ENCODE data around the gene EPS8L1.
"Not testable (repeated sequence)": the region's sequence is repeated elsewhere in the genome, so short reads cannot be mapped to it uniquely, and the experiment has no call there.

Gene EPS8L1

DNA sequence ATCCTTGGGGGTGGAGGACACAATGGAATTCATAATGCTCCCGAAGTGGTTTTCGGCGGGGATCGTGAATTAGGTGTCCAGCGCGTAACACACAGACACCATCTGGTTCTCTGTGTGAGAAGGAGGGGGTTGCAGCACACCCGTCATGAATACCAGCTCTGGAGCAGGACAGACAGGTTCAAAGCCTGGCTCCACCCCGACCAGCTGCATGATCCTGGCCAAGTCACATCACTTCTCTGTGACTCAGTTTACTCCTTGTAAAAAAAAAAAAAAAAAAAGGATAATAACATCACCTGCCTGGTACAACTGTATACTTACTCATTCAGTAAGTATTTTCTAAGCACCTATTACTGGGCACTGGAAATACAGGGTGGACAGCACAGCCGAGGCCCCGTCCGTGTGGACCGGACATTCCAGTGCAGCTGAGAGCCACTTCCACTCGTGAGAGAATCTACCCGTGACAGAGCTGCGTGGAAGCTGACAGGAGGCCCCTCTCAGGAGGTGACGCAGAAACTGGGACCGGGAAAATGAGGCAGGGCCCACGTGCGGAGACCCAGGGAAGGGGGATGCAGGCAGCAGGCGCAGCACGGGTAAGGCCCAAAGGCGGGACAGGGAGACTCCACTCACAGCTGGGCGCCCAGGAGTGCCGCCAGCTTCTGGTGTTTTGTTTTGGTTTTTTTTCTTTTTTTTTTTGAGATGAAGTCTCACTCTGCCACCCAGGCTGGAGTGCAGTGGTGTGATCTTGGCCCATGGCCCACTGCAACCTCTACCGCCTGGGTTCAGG, 24.7 kb upstream of the EPS8L1 start:
- no peak for DNase-seq (ENCODE audit: low spot score)

DNA sequence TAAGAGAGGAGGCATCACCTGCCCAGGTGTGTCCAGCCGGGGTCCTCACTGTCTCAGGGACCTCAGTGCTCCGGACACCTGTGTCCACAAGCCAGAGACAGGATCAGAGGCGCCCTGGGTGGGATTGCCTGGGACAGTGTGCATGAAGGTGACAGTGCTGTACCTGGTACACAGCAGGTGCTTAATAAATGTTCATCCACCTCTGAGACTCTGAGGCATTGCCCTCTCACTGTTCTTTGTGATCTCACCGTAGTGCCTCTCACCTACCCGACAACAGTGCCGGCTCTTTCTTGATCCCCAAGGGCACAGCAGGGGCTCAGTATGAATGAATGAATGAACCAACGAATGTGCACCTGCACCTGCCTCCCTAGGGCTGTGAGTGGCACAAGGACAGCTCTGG, 21.9 kb upstream of the EPS8L1 start:
- DNase-seq (ENCODE audit: low spot score), result no peak

DNA sequence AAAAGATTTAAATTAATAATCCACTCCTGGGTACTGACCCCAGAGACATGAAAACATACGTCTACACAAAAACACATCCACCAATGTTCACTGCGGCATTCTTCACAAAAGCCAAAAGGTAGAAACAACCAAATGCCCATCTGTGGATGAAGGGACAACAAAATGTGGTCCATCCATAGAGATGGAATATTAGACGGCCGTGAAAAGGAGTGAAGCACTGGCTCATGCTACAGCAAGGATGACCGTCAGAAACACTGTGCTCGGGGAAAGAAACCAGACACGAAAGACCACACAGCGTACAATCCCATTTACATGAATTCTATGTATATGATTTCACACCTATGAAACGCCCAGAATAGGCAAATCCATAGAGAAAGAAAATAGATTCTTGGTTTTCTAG, 18.8 kb upstream of the EPS8L1 start:
- no peak for DNase-seq (ENCODE audit: low spot score)

DNA sequence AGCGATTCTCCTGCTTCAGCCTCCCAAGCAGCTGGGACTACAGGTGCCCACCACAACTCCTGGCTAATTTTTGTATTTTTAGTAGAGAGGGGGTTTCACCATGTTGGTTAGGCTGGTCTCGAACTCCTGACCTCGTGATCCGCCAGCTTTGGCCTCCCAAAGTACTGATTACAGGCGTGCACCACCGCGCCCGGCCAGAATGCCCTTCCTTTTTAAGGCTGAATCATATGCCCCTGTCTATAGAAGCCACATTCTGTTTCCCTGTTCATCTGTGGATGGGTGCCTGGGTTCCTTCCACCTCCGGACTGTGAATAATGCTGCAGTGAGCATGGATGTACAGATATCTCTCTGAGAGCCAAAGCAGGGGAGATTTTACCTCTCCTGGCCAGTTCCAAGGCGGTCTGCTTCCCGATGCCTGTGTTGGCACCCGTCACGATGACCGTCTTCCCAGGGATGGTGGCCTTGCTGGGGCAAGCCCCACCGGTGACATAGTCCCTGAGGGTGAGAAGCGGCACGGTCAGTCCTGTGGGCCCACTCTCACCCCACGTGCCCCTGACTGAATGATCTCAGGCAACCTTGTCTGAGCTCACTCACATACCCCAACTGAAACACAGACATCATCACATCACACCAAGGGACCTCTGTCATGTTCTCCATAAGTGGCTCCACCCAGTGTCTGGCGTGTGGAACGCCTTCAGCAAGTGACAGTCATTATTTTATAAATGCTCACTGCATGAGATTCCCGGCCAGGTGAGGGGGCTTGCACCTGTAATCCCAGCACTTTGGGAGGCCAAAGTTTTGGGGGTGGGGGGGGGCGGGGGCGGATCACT, 16.7 kb upstream of the EPS8L1 start:
- no peak for DNase-seq (ENCODE audit: low spot score)

DNA sequence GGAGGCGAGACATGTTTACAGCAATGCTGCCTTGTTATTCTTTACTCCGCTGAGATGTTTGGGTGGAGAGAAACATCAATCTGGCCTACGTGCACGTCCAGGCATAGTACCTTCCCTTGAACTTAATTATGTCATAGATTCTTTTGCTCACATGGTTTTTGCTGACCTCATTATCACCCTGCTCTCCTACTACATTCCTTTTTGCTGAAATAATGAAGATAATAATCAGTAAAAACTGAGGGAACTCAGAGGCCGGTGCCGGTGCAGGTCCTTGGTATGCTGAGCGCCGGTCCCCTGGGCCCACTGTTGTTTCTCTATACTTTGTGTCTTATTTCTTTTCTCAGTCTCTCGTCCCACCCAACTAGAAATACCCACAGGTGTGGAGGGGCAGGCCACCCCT, 15.4 kb upstream of the EPS8L1 start:
- DNase-seq (ENCODE audit: low spot score), result not testable (repeated sequence)

DNA sequence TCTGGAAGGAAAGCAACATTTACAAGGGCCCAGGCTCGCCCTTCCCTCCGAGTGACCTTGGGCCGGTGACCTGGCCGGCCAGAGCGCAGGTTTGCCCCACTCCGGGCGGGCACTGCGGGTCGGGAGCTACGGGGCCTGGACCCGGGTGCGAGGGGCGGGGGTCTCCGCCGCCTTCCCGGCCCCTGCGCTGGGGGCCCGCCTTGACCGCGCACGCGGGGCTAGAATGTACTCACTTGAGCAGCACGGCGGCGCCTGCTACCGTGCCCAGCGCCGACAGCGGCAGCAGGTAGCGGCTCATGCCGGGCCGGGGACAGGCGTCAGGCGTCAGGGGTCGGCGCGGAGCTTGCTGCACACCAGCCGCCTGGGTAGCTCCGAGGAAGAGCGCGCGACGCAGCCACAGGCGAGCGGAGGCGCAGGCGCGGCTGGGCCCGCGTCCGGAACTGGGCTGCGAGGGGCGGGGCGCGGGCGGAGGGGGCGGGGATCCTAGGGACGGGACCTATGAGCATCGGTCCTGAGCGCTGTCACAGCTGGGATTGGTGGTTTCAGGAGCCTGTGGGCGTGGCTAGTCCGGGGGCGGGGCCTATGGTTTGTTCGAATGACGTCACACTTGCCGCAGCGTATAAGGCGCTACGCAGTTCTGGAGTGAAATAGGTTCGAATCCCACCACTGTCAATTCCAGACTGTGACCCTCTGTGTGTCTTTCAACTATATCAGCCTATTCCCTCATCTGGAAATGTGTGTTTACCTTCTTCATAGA, 12.8 kb upstream of the EPS8L1 start, which contains the start of gene RDH13:
Gene RDH13, minus strand, starts transcription at position 414 of the 757 bp plus-strand sequence. Its CDS starts 116 bp downstream, at position 298.
- peak; percentile 95 for DNase-seq (ENCODE audit: low spot score)

DNA sequence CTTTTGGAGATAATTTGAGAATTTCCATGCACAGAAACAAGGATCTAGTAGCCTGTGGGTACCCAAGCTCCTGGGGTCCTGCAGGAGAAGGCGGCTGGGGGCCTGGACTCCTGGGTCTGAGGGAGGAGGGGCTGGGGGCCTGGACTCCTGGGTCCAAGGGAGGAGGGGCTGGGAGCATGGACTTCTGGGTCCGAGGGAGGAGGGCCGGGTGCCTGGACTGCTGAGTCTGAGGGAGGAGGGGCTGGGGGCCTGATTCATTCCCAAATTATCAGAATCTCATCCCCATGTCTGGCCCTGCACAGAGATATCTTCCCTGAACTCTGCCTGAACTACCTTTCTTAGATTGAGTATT, 12.2 kb upstream of the EPS8L1 start:
- DNase-seq (ENCODE audit: low spot score), result no peak

DNA sequence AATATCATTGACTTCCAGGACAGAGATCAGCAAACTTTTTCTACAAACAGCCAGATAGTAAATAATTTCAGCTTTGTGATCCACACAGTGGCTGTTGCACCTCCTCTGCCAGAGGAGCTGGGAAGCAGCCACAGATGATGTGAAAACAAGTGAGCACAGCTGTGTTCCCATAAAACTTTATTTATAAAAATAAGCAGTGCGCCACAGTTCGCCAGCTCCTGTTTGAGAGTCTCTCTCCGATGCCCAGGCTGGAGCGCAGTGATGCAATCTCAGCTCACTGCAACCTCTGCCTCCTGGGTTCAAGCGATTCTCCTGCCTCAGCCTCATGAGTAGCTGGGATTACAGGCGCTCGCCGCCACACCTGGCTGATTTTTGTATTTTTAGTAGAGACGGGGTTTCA, 10.2 kb upstream of the EPS8L1 start:
- not testable (repeated sequence) for DNase-seq (ENCODE audit: low spot score)

DNA sequence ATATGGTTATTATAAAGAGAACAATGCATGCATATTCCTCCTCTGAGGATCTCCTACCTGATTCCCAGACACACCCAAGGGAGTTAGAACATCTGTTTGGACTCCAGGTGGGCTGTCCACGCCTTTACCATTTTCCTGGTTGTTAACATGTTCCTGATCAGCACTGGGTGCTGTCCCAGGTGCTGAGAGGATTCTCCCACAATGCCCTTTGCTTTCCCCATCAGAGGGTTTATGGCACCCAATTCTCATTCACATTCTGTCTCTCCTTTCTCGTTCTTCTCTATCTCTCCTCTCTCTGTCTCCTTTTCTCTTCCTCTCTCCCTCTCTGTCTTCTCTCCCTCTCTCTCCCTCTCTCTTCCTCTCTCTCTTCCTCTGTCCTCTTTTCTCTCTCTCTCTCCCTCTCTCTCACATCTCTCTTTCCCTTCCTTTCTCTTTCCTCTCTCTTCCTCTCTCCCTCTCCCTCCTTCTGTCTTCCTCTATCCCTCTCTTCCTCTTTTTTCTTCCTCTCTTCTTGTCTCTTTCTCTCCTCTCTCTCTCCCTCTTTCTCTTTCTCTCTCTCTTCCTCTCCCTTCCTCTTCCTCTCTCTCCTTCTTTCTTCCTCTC, 9.5 kb upstream of the EPS8L1 start:
- no peak for DNase-seq (ENCODE audit: low spot score)

DNA sequence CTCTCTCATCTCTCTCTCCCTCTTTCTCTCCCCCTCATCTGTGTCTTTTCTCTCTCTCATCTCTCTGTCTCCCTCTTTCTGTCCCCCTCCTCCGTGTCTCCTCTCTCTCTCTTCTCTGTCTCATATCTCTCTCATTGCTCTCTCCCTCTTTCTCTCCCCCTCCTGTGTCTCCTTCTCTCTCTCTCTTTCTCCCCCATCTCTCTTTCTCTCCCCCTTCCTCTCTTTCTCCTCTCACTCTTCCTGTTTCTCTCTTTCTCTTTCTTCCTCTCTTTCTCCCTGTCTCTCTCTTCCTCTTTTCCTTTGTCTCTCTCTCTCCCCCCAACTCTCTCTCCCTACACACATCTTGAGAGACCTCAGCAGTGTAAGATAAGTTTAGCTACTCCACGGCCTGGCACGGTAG, 7.8 kb upstream of the EPS8L1 start:
- DNase-seq (ENCODE audit: low spot score), result no peak

DNA sequence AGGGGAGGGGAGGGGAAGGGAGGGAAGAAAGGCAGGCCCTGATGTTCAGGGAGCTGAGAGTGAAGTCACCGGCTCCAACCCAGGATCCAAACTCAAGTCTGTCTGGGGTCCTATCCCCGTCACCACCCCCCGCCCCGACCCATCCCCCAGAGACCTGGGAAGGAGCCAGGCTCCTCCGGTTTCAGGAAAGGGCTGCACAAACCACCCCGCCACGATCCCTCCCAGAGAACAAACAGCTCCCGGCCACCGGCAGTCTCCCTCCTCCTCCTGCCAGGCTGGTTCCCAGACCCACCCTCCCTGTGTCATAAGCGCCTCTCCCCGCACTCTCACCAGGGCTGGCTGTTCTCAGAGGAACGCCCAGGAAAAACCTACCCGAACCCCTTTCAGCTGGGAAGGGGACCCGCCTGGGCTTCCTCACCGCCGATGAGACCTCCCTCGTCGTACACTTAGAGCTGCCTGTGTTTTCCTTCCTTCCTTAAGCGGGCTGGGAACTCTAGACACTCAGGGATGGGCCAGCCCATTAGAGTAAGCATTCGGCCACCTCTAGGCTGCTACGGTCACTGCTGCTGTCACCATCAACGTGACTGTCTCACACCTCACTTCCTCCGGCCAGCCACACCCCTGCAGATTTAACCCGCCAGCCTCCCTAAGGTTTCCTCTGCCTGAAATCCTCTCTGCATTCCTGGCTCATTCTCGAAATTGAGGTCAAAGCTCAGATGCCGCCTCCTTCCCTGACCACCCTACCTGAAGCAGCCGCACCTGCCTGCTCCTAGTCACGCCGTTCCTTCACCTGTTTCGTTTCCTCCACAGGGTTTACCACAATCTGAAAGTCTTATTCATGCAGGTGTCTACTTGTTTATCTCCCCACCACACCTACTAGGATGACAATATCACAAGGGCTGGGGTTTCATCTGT, 6.5 kb upstream of the EPS8L1 start:
- no peak for DNase-seq (ENCODE audit: low spot score)

DNA sequence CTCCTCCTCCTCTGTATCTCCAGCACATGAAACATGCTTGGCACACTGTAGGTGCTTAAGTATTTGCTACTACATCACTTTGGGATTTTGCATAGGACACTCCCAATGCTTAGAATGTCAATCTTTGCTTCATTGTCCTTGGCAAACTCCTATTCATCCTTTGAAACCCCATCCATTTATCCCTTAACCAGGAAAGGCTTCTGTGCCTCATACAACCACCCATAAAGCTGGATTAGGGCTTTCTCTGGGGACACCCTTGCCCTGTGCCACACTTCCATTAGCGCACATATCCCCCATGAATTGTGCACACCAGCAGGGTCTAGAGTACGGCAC, 5.8 kb upstream of the EPS8L1 start:
- no peak for DNase-seq (ENCODE audit: low spot score)

DNA sequence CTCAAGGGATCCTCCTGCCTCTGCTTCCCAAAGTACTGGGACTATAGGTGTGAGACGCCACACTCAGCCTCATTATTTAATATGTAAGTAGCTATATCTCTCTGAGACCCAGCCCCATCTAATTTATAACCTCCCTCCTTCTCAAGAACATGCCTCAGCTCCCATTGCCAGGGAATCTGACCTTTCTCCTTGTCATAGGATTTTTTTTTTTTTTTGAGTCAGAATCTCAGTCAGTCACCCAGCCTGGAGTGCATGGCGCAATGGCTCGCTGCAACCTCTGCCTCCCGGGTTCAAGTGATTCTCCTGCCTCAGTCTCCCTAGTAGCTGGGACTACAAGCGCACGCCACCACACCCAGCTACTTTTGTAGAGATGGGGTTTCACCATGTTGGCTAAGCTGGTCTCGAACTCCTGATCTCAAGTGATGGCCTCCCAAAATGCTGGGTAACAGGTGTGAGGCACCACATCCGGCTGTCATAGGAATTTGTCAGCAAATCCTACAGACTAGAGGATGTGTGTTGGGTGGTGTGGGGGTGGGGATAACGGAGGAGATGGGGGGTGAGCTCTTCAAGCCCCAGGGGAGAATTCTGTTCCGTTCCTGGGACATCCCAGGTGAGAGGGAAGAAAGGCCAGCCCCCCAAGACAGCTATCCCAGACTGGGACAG, 5.1 kb upstream of the EPS8L1 start:
- no peak for DNase-seq (ENCODE audit: low spot score)

DNA sequence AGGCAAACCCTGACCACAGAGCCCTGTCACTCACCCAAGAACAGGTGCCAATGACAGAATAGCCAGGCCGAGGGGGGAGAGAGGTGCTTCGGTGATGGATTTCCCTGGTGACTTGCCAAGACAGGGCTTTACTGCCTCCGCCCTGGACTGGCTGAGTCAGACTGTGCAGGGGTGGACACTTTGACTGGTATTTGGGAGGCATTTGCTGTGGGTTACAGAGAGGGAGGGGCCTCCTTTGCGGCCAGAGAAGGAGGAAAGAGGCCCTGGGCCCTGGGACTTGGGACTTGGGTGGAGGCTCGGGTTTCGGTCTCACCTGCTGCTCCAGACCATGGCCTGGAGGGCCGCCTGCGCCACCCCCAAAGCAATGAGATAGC, 4.6 kb upstream of the EPS8L1 start:
- no peak for DNase-seq (ENCODE audit: low spot score)

DNA sequence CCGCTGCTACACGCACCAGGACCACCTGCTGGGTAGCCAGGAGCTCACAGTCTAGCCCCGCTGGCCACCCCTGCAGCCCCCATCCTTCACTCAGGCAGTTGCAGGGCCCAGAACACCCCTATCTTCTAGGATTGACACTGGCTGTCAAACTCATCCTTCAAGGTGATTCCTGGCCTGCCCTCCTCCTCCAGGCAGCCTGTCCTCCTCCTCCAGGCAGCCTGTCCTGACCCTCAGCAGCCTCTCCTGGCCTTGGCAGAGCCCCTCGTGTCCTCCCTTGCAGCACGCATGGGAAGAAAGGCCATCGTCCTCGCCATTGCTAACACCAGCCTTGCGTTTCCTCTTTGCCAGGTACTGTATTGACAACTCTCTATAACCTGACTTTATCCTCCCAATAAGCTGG, 3.8 kb upstream of the EPS8L1 start:
- no peak for DNase-seq (ENCODE audit: low spot score)

DNA sequence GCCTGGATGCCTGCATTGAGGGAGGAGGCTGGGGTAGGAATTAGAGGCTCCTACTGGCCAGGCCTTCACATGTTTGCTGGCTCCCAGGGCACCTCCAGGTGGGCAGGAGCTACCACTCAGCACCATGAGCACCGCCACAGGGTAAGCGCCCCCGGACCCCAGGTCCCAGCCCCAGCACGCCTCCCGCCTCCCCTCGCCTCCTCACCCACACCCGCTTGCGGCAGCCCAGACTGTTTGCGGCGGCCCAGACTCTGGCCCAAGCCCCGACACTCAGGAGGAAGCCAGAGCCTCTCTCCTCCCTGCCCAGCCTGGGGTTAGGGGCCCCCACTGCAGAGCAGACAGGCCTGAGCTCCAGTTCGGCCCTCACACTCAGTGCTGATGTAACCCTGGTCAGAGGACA, 652 bp downstream of the EPS8L1 start:
- DNase-seq (ENCODE audit: low spot score), result no peak

DNA sequence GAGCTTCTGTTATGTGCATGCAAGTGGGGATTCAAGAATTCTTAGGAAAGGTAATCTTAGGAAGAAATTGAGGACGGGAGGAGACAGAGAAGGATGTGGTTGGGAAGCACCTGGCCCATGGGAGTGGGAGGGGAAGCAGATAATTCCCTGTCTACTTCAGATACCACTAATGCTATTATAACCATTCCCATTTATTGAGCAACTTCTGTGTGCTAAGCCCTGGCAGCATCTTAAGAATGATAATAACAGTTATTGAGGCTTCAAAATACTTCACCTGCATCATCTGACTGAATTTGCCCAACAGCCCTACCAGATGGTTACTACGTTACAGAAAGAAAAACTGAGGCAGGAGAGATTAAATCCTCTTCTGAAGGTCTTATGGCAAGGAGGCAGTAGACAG, 1.4 kb downstream of the EPS8L1 start:
- no peak for DNase-seq (ENCODE audit: low spot score)

DNA sequence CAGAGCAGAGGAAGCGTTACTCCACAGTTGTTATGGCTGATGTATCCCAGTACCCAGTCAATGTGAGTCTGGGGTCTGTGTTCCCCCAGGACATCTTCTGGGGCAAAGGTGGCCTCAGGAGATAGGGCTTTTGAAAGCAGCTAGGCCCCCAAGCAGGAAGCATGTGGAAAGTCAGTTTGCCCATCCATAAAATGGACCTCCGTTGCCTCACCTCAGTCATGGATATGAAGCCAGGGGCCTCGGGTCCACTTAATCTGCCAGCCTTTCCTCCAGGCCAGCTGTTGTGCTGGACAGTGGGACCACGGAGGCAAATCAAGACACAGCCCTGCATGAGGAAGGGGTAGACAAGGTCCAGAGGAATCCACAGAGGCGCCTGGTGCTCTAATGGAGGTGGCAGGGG, 3.3 kb downstream of the EPS8L1 start:
- no peak for DNase-seq (ENCODE audit: low spot score)

DNA sequence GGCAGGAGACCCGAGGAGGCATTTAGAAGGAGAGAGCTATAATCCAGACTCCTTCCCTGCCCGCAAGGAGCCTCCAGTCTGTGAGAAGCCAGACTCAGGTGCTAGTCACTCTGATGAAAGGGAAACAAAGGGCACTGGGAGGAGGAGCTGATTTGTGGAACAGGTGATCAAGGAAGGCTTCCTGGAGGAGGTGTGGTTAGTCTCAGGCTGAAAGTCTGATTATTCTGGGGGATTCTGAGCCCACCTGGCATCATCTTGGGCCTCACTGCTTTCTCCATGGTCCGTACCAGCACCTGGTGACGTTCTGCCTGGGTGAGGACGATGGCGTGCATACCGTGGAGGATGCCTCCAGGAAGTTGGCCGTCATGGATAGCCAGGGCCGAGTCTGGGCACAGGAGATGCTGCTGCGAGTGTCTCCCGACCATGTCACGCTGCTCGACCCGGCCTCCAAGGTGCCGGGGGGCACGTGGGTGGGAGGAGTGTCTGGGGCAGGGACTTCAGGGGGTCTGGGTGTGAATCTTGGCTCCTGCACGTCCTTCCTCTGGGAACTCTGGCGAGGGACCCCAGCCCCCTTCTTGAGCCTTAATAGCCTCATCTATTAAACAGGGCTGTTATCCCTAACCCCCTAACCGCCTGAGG, 3.9 kb downstream of the EPS8L1 start:
- no peak for DNase-seq (ENCODE audit: low spot score)

Data from CD4-positive, alpha-beta T cell treated with Interleukin-15 for 4 hours (primary cell).